ENCODE data around the gene COL21A1.

- TF ChIP-seq CTCF (conservative IDR thresholded peaks at IDR 0.05 in 1 of 2, IDR thresholded peaks at IDR 0.05 in 1 of 2; ENCODE audit: extremely low read depth in 1 of 2, insufficient read depth in 1 of 2, low read depth in 1 of 2, low read length in 2 of 2): no peak
- TF ChIP-seq EZH2 (IDR thresholded peaks at IDR 0.05; ENCODE audit: borderline replicate concordance, low read length): no peak
Observed at GRCh38 chr6:56266011-56266410, 18.6 kb upstream of the COL21A1 start.
